Esophagus squamous epithelium (tissue), 4 donors: ENCODE measurements around the gene STK38L.

Source experiments
- CTCF ChIP-seq, 6 experiments: fragments of 450-650 bp in 4 of 6; fragments of 200-600 bp in 2 of 6; sonication (generic) in 2 of 6; IDR thresholded peaks; one replicate each; pipeline ENCODE4 v1.5.1; 2016 to 2019; ENCODE audit warnings: antibody characterized with exemption in 6 of 6, mild to moderate bottlenecking in 4 of 6, moderate library complexity in 4 of 6
- POLR2A ChIP-seq, 4 donors: fragments of 450-650 bp; IDR thresholded peaks; one replicate each; pipeline ENCODE4 v1.6.1; 2017; ENCODE audit warnings: antibody characterized with exemption in 4 of 4, mild to moderate bottlenecking in 4 of 4, moderate library complexity in 3 of 4

DNA sequence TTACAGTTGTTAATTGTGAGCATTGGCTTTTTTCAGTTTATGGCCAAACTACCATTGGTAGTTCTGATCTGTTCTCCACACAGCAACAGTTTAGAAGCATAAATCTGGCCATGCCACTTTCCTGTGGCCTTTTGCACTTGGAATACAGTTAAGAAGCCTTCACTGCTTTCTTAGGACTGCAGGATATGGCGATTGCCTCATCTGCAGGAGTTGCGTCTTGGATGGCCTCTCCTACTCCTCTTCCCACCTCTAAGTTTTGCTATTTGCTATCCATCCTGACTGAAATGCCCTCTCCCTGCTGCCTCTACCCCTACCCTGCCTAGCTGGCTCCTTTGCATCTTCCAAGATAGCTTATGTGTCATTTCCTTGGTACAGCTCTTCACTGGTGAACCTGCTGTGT is 75.8 kb downstream of the STK38L start:
- TF ChIP-seq CTCF (IDR thresholded peaks at IDR 0.05): no peak
- no peak for TF ChIP-seq POLR2A (IDR thresholded peaks at IDR 0.05)
